ENCODE data around the gene HEG1.

HEG1 gene

DNA sequence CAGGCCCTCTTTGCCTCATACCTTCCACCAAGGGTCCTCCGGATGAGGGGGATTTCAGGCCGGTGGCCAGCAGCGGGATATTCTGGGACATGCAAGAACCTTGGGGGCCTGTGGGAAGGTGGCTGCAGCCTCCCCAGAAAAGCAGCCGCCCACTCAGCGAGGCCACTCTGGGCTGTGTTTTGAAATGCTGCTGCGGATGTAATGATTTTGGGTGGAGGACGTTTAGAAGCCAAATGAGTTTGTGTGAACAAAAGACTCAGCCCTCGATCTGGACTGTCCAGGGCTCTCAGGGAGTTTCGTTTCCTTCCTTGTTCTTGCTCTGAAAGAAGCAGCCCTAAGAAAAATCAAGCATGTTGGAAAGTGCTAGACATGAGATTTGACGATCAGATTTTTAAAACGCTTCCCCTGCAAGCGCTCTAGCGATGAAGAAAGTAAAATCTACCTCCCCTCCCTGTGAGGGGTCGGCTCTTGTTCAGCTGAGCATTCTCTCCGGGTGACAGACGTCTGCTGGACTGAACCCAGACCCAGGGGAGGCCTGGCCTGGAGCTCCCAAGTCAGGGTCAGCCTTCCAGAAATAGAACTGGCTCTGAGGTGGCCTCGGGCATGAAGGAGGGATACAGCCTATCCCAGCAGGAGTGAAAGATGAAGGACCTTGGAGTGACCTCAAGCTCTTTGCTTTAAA lies 12.9 kb downstream of the HEG1 start:
- no peaks in the 10 kb centered on the region for H3K9me3 Mint-ChIP-seq
- no peak overlapping the region for H3K27ac Mint-ChIP-seq
- peaks cover 8% of the 10 kb centered on the region for H3K36me3 Mint-ChIP-seq
- DNase-seq (ENCODE audit: low spot score in 2 of 2) (no peak), ATAC-seq (no peak)
- H3K4me3 Mint-ChIP-seq, result no peak overlapping the region
- peaks cover 42% of the 10 kb centered on the region for H3K4me1 Mint-ChIP-seq

DNA sequence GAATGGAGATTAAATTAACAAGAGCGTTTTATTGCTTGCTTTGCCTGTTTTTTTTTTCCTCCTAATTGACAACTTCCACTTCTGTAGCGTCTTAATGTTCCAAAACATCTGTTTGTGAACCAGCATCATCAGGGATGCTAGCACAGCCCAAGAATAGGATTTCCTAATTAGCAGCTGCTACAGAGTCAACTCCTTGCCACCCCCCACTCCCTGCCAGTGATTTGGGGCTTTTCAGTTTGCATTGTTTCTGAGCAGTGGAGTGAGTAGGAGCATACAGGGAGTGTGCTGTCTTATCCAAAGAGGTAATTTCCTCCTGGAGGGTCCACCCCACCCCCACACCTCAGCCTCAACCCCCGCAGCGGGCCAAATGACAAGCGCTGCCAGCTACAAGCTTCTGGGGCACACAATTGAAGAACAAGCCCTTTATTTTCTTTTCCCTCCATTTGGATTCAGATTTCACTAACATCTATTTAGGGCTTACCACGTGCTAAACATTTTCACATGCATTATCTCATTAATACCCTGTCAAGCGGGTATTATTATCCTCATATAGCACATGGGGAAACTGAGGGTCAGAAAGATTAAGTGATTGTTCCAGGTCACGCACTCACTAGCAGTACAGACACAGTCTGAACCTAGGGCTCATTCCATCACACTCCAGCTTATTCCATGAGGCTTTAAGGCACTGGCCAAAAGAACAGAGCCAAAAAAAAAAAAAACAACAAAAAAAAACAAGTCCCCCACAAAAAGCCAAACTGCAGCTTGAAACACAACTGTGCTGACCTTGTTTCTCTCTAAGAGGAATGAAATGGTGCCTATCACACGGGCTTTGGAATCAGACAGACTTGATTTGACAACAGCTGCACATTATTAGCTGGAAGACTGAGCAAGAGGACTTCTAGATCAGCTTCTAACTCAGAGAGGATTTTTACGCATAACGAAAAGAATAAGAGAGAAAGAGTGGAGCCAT lies 16.4 kb downstream of the HEG1 start:
- peaks cover 9% of the 10 kb centered on the region for H3K9me3 Mint-ChIP-seq
- H3K27ac Mint-ChIP-seq, result no peak overlapping the region
- H3K4me3 Mint-ChIP-seq, result no peak overlapping the region
- H3K36me3 Mint-ChIP-seq, result peaks cover 15% of the 10 kb centered on the region
- ATAC-seq, result no peak
- DNase-seq (ENCODE audit: low spot score in 2 of 2), result no peak
- peaks cover 57% of the 10 kb centered on the region for H3K4me1 Mint-ChIP-seq

DNA sequence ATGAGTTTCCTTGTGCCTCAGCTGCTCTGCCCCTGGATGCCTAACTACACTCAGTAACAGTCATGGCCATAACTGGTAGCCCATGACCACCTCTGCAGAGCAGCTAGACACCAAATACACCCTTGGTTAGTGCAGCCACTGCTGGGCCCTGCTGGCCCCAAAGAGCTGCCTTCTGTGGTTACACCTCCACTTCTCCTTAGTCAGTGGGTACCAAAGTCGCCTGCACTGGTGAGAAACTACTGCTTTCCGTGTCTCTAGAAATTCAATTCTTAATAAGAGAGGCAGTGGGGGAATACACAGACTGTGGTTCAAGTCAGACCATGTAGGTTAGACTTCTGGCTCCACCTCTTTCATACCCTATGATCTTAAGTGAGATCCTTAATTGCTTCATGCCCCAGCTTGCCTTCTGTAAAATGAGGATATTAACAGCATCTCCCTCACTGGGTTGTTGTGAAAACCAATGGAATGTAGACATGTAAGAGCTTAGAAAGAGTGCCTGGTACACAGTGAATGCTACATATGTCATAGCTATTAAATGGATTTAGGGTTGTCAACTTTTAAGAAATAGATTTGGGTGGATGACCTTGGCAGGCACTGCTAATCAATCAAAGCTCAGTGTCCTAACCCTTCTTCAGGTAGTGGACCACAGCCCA lies 18.2 kb downstream of the HEG1 start:
- DNase-seq (ENCODE audit: low spot score in 2 of 2) (no peak), ATAC-seq (peak; percentile 82)
- Mint-ChIP-seq H3K27ac (no peak overlapping the region), H3K4me3 (no peak overlapping the region), H3K36me3 (peaks cover 7% of the 10 kb centered on the region), H3K9me3 (peaks cover 9% of the 10 kb centered on the region), H3K4me1 (peaks cover 67% of the 10 kb centered on the region)

DNA sequence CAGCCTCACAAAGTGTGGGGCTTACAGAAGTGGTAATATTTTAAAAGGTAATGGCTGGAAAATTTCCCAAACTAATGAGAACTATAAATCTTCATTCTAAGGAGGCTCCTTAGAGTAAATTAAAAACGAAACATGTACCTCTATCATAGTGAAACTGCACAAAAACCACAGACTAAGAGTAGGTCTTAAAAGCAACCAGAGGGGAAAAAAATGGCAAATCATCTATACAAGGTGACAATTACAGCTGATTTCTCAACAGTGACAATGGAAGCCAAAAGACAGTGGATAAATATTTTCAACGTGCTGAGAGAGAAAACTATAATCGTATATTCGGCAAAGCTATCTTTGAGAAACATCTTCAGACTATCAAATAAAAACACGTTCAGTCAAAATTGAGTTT lies 20.6 kb downstream of the HEG1 start:
- Mint-ChIP-seq H3K27ac (no peak overlapping the region), H3K36me3 (peaks cover 7% of the 10 kb centered on the region), H3K4me3 (no peak overlapping the region), H3K4me1 (peaks cover 68% of the 10 kb centered on the region), H3K9me3 (peaks cover 9% of the 10 kb centered on the region)
- ATAC-seq, result peak; percentile 88
- no peak for DNase-seq (ENCODE audit: low spot score in 2 of 2)

DNA sequence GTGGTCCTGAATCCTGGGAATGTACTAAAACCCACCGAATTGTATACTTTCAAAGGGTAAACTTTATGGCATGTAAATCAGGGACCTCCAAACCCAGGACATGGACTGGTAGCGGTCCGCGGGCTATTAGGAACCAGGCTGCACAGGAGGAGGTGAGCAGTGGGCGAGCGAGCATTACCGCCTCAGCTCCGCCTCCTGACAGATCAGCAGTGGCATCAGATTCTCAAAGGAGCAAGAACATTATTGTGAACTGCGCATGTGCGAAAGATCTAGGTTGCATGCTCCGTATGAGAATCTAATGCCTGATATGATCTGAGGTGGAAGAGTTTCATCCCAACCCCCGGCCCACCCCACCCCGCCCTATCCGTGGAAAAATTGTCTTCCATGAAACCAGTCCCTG lies 22.2 kb downstream of the HEG1 start:
- Mint-ChIP-seq H3K36me3 (peaks cover 8% of the 10 kb centered on the region), H3K4me3 (no peak overlapping the region), H3K4me1 (peaks cover 59% of the 10 kb centered on the region), H3K9me3 (peaks cover 9% of the 10 kb centered on the region), H3K27ac (no peak overlapping the region)
- no peak for DNase-seq (ENCODE audit: low spot score in 2 of 2)
- no peak for ATAC-seq

DNA sequence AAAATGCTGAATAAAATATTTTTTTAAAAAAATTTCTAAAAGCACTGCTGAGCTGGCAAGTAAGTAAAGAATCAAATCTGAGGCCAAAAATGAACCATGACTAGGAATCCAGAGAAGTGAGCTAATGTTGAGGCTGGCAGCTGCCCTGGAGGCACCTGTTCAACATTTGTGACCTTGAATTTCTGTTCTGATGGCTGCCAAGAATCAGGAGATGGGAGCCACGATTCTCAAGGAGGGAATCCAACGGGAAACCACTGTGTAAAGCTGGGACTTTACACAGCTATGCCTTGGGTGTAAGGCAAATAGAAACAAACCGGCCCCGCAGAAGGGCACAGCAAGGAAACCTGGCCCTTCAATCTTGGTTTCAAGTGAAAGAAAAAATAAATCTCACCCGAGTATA lies 22.7 kb downstream of the HEG1 start:
- Mint-ChIP-seq H3K36me3 (peaks cover 13% of the 10 kb centered on the region), H3K4me1 (peaks cover 59% of the 10 kb centered on the region), H3K27ac (no peak overlapping the region), H3K4me3 (no peak overlapping the region), H3K9me3 (peaks cover 9% of the 10 kb centered on the region)
- DNase-seq (ENCODE audit: low spot score in 2 of 2) (no peak), ATAC-seq (no peak)

DNA sequence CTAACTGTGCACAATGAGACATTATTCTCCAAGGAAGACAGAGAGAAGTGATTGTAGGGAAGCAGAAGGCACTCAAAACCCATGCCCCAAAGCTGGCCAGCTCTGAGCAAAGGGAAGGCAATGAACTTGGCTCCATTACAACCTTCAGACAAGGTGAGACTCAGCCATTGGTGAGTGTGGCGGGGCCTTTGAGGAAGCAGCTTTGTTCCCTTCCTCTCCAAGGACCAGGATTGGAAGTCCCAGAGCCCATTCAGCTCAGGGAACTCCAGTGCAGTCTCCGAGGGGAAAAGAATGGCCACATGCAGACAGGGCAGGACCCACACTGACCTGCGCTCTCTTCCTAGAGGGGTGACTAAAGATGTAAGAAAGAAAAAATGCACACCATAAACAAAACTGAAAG lies 23.1 kb downstream of the HEG1 start:
- Mint-ChIP-seq H3K27ac (no peak overlapping the region), H3K4me1 (peaks cover 57% of the 10 kb centered on the region), H3K9me3 (peaks cover 9% of the 10 kb centered on the region), H3K36me3 (peaks cover 17% of the 10 kb centered on the region), H3K4me3 (no peak overlapping the region)
- ATAC-seq, result no peak
- DNase-seq (ENCODE audit: low spot score in 2 of 2), result no peak

DNA sequence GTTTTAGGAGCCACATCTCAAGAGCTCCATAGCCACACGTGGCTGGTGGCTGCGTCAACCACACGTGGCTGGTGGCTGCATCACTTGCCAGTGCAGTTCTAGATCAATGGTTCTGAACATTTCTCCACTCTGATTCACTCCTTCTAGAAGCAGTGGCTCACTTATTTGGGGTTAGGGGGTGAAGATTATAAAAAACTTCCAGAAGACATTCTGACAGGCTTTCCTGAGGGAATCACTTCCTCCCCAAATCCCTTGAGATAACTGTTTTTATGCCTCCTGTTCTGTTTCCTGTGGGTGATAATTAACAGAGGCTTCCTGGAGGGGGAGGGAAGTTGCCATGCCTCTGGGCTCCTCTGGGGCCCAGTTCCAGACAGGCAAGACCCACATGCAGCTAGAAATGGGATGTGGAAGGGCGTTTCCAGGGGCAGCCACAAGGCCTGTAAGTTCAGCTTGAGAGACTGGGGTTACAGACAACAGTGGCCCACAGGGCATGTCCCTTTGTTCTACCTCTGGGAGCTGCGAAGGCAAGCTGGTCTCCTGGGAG lies 23.6 kb downstream of the HEG1 start:
- Mint-ChIP-seq H3K4me1 (peaks cover 52% of the 10 kb centered on the region), H3K9me3 (peaks cover 9% of the 10 kb centered on the region), H3K27ac (no peak overlapping the region), H3K36me3 (peaks cover 22% of the 10 kb centered on the region), H3K4me3 (no peak overlapping the region)
- no peak for DNase-seq (ENCODE audit: low spot score in 2 of 2)
- no peak for ATAC-seq

DNA sequence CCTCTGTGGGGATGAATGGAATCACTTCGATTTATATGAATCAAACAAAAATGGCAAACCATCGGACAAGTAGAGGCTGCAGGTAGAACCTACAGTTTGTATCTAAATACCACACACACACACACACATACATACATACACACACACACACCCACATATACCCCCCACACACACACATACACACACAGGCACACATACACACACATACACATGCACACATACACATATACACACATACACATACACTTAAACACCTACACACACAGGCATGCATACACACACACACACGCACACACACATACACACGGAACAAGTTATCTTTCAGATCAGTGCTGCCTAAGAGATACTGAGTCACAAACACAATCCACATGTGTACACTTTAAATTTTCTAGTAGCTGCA lies 24.3 kb downstream of the HEG1 start:
- Mint-ChIP-seq H3K4me1 (peaks cover 50% of the 10 kb centered on the region), H3K27ac (no peak overlapping the region), H3K36me3 (peaks cover 27% of the 10 kb centered on the region), H3K9me3 (peaks cover 9% of the 10 kb centered on the region), H3K4me3 (no peak overlapping the region)
- ATAC-seq (no peak), DNase-seq (ENCODE audit: low spot score in 2 of 2) (no peak)

DNA sequence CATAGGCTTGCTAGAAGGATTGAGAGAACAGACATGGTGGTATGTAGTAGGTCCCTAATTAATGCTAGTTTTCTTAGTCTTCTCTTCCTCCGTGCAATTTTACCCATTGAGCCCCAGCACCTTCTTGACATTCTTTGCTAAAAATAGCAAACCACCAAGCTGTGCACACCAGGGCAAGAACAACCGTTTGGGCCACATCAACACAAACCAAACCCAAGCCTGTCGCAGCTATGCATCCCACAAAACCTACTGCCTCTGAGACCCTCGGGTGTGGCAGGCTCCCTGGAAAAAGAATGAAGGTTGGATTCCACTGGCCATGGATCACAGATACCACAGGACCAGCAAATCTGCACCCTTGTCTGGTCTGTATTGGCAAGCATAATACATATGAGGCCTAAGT lies 27.1 kb downstream of the HEG1 start:
- DNase-seq (ENCODE audit: low spot score in 2 of 2), result no peak
- Mint-ChIP-seq H3K27ac (peak overlapping the region; percentile 29), H3K4me3 (no peak overlapping the region), H3K4me1 (peaks cover 61% of the 10 kb centered on the region), H3K36me3 (peaks cover 35% of the 10 kb centered on the region), H3K9me3 (no peaks in the 10 kb centered on the region)
- no peak for ATAC-seq

DNA sequence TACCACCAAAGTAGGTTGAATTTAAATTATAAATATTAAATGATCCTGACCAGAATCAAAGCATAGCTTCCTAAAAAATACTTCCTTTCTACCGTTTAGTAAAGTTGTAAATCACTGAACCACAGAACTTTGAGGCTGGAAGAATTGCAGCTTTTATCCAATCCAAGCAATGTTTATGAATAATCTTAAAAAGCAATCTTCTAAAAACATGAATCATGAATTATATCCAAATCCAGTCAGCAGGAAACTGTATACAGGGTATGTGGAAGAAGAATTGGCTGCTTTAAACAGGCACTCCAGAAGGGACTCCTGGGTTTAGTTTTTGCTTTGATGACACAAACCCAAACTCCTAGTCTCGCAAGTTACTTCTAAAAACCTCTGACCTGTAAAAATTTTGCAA lies 30.2 kb downstream of the HEG1 start:
- no peak for ATAC-seq
- H3K36me3 Mint-ChIP-seq, result peaks cover 40% of the 10 kb centered on the region

DNA sequence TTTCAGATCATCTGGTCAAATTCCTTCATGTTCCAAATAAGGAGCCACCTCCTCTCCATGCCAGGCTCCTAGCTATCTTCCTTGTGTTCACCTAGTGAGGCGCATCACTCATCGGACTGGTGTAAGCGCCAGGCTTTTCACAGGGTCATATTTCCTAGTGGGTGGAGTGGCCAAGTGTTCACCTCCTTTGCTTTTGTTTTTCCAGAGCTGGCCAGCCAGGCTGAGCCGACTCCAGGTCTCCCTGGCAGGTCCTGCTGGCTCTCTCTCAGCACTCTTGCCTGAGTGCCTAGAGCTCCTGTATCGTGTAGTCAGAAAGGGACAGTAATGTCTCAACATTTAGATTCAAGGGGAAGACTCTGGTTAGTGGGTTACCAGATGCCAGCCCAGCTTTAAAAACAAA lies 31.0 kb downstream of the HEG1 start:
- no peaks in the 10 kb centered on the region for H3K9me3 Mint-ChIP-seq
- DNase-seq (ENCODE audit: low spot score in 2 of 2) (no peak), ATAC-seq (no peak)
- peaks cover 60% of the 10 kb centered on the region for H3K4me1 Mint-ChIP-seq
- H3K4me3 Mint-ChIP-seq, result no peak overlapping the region
- peaks cover 44% of the 10 kb centered on the region for H3K36me3 Mint-ChIP-seq
- peak overlapping the region; percentile 34 for H3K27ac Mint-ChIP-seq

More for the DNA sequence above, 30.2 kb downstream of the HEG1 start:
- H3K27ac Mint-ChIP-seq, result peak overlapping the region; percentile 15
- no peak for DNase-seq (ENCODE audit: low spot score in 2 of 2)
- no peak overlapping the region for H3K4me3 Mint-ChIP-seq
- no peaks in the 10 kb centered on the region for H3K9me3 Mint-ChIP-seq
- H3K4me1 Mint-ChIP-seq, result peaks cover 59% of the 10 kb centered on the region

DNA sequence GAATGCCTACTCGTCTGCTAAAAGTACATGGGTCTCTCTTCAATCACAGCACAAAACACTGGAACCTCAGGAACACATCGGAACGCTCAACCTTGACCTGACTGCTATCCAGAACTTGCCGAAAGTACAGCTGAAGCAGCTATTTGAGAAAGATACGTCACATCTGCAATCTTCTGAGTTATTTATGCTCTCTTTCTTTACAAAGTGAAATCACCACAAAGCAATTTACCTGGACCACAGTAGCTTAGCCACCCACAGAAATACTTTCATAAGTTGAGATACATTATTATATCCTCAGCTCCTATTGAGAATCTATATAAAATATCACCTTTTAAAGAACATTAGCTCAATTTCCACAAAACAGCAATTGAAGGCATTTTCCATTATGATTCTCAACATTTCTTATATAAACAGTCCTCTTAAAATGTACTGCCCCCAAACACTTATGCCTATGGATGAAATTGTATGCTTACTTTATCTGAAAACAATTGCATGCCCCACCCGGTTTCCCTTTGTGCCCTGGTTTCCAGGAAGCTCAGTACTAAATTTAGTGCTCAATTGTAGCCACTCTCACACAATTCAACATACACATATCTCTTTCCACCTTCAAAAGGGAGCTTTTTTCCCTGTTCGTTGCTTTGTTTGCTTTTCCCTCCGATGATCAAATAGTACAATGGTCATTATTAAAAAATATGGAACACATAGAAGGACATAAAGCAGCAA lies 31.8 kb downstream of the HEG1 start:
- ATAC-seq (no peak), DNase-seq (ENCODE audit: low spot score in 2 of 2) (no peak)
- H3K36me3 Mint-ChIP-seq, result peaks cover 52% of the 10 kb centered on the region
- peaks cover 66% of the 10 kb centered on the region for H3K4me1 Mint-ChIP-seq
- no peak overlapping the region for H3K4me3 Mint-ChIP-seq
- no peak overlapping the region for H3K27ac Mint-ChIP-seq
- H3K9me3 Mint-ChIP-seq, result no peaks in the 10 kb centered on the region

DNA sequence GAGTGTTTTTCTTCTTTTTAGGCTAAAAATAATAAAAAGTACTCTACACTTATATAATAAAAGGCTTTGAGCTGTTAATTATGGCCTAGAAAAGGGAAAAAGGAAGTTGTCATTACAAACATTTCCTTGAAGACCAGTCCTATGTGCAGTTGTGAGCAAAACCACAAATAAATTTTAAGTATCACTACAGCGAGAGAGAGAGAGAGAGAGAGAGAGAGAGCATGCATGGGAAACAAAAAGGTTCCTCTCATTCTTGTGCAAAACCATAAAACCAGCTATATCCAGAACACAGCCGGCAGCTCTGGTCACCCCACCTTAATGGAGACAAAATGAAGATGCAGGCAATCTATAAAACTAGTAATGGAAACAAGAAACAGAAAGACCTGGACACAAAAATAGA lies 33.6 kb downstream of the HEG1 start:
- H3K4me3 Mint-ChIP-seq, result no peak overlapping the region
- no peak for DNase-seq (ENCODE audit: low spot score in 2 of 2)
- no peaks in the 10 kb centered on the region for H3K9me3 Mint-ChIP-seq
- no peak for ATAC-seq
- H3K27ac Mint-ChIP-seq, result peak overlapping the region; percentile 78
- H3K36me3 Mint-ChIP-seq, result peaks cover 56% of the 10 kb centered on the region
- peaks cover 67% of the 10 kb centered on the region for H3K4me1 Mint-ChIP-seq

DNA sequence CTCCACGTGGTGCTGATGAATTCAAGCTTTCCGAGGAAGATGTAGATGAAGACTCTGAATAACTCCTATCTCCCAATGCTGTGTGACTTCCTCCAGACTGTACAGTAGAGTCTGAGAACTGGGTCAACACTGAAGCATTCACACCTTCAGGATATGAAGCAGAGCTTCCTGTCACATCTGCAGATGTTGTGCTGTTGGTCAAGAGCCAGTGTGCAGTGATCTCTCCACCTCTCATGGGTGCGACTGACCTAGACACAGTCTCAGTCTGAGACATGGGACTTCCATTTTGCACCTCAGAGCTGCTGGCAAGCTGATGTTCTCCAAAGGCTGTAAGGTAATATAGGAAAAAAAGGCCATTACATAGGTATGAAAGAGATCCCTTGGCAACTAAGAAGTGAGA lies 36.5 kb downstream of the HEG1 start:
- Mint-ChIP-seq H3K4me3 (peak overlapping the region; percentile 42), H3K27ac (peak overlapping the region; percentile 89), H3K36me3 (peaks cover 60% of the 10 kb centered on the region), H3K4me1 (peaks cover 62% of the 10 kb centered on the region), H3K9me3 (no peaks in the 10 kb centered on the region)
- DNase-seq (ENCODE audit: low spot score in 2 of 2), result no peak
- peak; percentile 89 for ATAC-seq

All from stimulated activated effector memory CD8-positive, alpha-beta T cell treated with anti-CD3 and anti-CD28 coated beads, Interleukin-12 subunit alpha, Interleukin-12 subunit beta, amount 100 ng/mL, for 72 hours (primary cell).